ENCODE measurements around the gene WRAP73.

WRAP73 gene

GRCh38 chr1:3596663-3597598 is 53.0 kb downstream of the WRAP73 start:
- no peak overlapping the region for H3K4me3 ChIP-seq (ENCODE audit: low read length)
- no peak for TF ChIP-seq CTCF (IDR thresholded peaks at IDR 0.05; ENCODE audit: insufficient read depth, low read depth, low read length, missing control alignments)
- no peak for DNase-seq (ENCODE audit: low read depth)

DNA sequence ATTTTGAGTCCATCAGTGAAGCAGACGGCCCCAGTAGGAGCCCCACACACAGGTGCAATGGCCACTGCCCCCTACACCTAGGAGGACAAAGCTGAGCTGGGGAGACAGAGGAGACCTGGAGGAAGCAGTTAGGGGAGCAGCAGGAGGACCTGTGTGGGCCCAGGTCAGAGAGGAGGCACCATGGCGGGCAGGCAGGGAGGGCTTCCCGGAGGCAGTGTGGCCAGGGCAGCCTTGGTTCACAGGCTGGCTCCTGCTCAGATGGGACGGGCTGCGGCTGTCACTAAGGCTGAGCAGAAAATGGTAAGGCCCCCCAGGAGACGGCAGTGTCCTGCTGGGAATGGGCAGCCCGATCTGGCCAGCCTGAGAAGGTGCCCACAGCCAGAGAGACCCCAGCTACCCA is 54.0 kb downstream of the WRAP73 start:
- TF ChIP-seq CTCF (IDR thresholded peaks at IDR 0.05; ENCODE audit: insufficient read depth, low read depth, low read length, missing control alignments): no peak
- DNase-seq (ENCODE audit: low read depth): no peak
- no peak overlapping the region for H3K4me3 ChIP-seq (ENCODE audit: low read length)

DNA sequence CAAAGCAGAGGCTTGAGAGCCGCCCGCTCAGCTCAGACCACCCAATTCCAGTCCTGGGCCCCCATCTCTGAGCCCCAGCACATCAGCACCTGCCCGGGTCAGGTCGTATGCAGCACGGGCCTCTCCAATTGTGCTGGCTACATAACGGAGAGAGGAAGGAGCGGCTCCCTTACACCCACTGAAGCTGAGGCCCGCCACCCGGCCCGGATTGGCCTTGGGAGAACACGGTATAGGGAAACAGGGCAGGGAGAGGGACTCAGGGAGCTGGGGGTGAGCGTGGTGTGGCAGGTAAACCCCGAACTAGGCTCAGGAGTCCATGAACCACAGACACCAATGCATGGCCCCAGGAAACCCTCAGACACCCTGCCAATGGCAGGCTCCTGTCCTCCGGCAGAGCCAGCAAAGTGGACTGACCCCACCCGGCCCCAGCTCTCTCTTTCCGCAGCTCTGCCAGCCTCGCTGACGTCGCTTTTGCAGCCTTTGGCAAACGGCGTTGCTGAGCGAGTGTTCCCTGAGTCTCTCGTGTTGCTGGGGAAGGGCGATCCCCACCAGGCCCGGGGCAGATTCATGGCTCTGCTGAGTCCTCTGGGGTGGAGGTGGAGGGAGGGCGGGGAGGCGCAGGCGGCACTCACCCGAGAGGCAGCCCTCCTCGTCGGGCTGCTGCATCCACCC is 55.1 kb downstream of the WRAP73 start:
- no peak for TF ChIP-seq CTCF (IDR thresholded peaks at IDR 0.05; ENCODE audit: insufficient read depth, low read depth, low read length, missing control alignments)
- H3K4me3 ChIP-seq (ENCODE audit: low read length): no peak overlapping the region

GRCh38 chr1:3593745-3594144 is 56.2 kb downstream of the WRAP73 start:
- TF ChIP-seq CTCF (IDR thresholded peaks at IDR 0.05; ENCODE audit: insufficient read depth, low read depth, low read length, missing control alignments): no peak
- no peak overlapping the region for H3K4me3 ChIP-seq (ENCODE audit: low read length)
- no peak for DNase-seq (ENCODE audit: low read depth)

More for the DNA sequence above, 55.1 kb downstream of the WRAP73 start:
- no peak for DNase-seq (ENCODE audit: low read depth)

- DNase-seq (ENCODE audit: low read depth): no peak
- no peak overlapping the region for H3K4me3 ChIP-seq (ENCODE audit: low read length)
- no peak for TF ChIP-seq CTCF (IDR thresholded peaks at IDR 0.05; ENCODE audit: insufficient read depth, low read depth, low read length, missing control alignments)
Observed at GRCh38 chr1:3593334-3593733, 56.6 kb downstream of the WRAP73 start.

DNA sequence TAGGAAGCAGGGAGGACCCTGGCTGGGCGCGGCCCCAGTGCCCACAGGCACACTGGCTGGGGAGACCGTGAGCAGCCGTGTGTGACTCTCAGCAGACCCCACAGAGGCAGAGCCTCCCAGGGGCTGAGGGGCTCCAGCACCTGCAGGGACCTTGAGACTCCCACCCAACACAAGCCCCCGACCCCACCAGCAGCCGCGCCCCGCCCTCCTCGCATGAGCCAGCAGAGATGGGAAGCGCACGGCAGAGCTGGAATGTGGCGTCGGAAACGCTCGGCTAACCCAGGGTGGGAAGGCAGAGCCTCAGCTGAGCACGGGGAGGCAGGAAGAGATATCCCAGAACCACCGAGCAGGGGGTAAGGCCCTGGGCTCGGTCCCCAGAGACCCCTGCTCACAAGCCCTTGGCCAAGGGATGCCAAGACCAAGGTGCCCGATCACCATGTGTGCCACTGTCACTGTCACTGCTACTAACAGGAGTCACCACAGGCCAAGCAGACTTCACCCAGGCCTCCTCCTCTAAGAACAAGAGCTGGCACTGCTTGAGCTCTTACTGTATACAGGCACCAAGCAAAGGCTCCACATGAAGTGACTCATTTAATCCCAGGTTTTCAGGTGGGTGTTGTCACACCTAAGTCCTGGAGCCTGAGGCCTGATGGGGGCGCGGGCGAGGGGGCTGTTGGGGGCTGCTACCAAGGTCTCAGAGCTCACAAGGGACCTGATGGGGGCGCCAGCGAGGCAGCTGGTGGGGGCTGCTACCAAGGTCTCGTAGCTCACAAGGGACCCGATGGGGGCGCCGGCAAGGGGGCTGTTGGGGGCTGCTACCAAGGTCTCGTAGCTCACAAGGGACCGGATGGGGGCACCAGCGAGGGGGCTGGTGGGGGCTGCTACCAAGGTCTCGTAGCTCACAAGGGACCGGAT is 58.7 kb downstream of the WRAP73 start:
- no peak for DNase-seq (ENCODE audit: low read depth)
- TF ChIP-seq CTCF (IDR thresholded peaks at IDR 0.05; ENCODE audit: insufficient read depth, low read depth, low read length, missing control alignments): no peak
- no peak overlapping the region for H3K4me3 ChIP-seq (ENCODE audit: low read length)
